Kidney (tissue), 14 donors: ENCODE measurements around the gene KLF18. TPM values are rescaled to one million over a fixed set of nuclear protein-coding genes. Genes with fewer than 3 reads are reported as not detected.

Source experiments
- DNase-seq, 5 donors: peaks; one replicate each; pipeline ENCODE4 v3.0.0-alpha.2; 2013 to 2020
- FAIRE-seq: peaks from 2 replicates; lab custom pipeline; 2012; peaks lifted over from hg19 to GRCh38; lab: Jason Lieb, UNC
- H3K27ac ChIP-seq, 2 donors: one replicate each; pipeline ENCODE4 v1.7.0; 2013; ENCODE audit warnings: low read depth in 2 of 2, low read length in 2 of 2, inconsistent platforms in 1 of 2
- H3K27me3 ChIP-seq: one replicate; pipeline ENCODE4 v1.7.1; 2013; ENCODE audit warnings: low read length, inconsistent platforms; ENCODE audit not compliant: control insufficient read depth, insufficient read depth
- H3K36me3 ChIP-seq, 3 donors: one replicate each; pipeline versions ENCODE4 v1.7.0 to v1.7.1; 2013; ENCODE audit warnings: low read length in 3 of 3, control low read depth in 1 of 3, inconsistent platforms in 1 of 3; ENCODE audit not compliant: insufficient read depth in 3 of 3, control insufficient read depth in 2 of 3
- H3K4me1 ChIP-seq, 3 donors: one replicate each; pipeline versions ENCODE4 v1.7.0 to v1.7.1; 2013; ENCODE audit warnings: low read length in 3 of 3, inconsistent platforms in 1 of 3, low read depth in 1 of 3; ENCODE audit not compliant: control insufficient read depth in 2 of 3, insufficient read depth in 2 of 3
- H3K4me3 ChIP-seq, 3 donors: one replicate each; pipeline versions ENCODE4 v1.7.0 to v1.8.1; 2013; ENCODE audit warnings: low read length in 3 of 3, control low read depth in 1 of 3, inconsistent platforms in 1 of 3
- H3K9ac ChIP-seq, 3 donors: one replicate each; pipeline versions ENCODE4 v1.7.0 to v1.7.1; 2013; ENCODE audit warnings: low read length in 3 of 3, control low read depth in 1 of 3, inconsistent platforms in 1 of 3
- H3K9me3 ChIP-seq, 3 donors: one replicate each; pipeline versions ENCODE4 v1.7.0 to v1.7.1; 2013; ENCODE audit warnings: low read length in 3 of 3, control low read depth in 1 of 3, inconsistent platforms in 1 of 3; ENCODE audit not compliant: control insufficient read depth in 2 of 3, insufficient read depth in 1 of 3
- intact Hi-C: fragments of 100-400 bp; cut with DNase I; formaldehyde crosslinking; loops from one replicate; pipeline ENCODE4 v1.11.1; 2022
- polyA plus RNA-seq: library from polyadenylated mRNA; stranded (reverse); fragments of 350-450 nt; fragmentation: Illumina TruSeq; extraction: RNeasy Lipid Tissue Mini Kit (QIAGEN cat#74804); gene quantifications from one replicate; pipeline ENCODE4 v1.2.3, GENCODE V29; 2014; ENCODE audit warnings: low read depth, low replicate concordance; ENCODE audit not compliant: insufficient read depth
- total RNA-seq: library from RNA; stranded (reverse); fragmentation: NEBNext Ultra II Directional; extraction: Animal tissue kit (Norgen Biotek cat#: 25700); gene quantifications from one replicate; pipeline ENCODE4 v1.2.1, GENCODE V29; 2021
- TF ChIP-seq, protein P1 (sequence below): IDR thresholded peaks from 3 replicates; pipeline ENCODE4 v1.5.1; 2012; ENCODE audit warnings: mild to moderate bottlenecking, moderate library complexity, borderline replicate concordance; ENCODE audit not compliant: insufficient read depth; ENCODE audit errors: extremely low read depth
- donor health status: control.
- donor health status: control.
- donor health status: control.
- donor health status: control.
- donor health status: control.
- donor health status: DM: yes; HTN: yes; CAD: no.
- donor health status: Normal renal cell carcinoma (clear cell type).

Gene KLF18
- total and polyA plus RNA-seq, 2 donors from 2014 or later: not detected

DNA sequence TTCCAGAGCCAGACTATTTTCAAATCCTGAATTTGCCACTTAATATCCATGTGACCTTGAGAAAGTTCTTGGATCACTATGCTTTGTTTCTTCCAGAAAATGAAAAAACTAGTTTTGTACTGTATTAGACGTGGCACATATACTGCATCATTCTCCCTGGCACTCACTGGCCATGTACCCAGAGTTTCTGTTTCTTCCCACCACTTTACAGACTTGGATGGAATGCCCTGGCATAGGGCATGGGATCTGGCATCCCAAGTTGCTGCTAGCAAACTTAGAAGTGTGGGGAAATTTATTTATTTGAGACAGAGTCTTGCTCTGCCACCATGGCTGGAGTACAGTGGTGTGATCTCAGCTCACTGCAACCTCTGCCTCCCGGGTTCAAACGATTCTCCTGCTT, 10.0 kb downstream of the KLF18 start:
- FAIRE-seq (no peak), DNase-seq (no peak)
- intact Hi-C loops: no loop called here

DNA sequence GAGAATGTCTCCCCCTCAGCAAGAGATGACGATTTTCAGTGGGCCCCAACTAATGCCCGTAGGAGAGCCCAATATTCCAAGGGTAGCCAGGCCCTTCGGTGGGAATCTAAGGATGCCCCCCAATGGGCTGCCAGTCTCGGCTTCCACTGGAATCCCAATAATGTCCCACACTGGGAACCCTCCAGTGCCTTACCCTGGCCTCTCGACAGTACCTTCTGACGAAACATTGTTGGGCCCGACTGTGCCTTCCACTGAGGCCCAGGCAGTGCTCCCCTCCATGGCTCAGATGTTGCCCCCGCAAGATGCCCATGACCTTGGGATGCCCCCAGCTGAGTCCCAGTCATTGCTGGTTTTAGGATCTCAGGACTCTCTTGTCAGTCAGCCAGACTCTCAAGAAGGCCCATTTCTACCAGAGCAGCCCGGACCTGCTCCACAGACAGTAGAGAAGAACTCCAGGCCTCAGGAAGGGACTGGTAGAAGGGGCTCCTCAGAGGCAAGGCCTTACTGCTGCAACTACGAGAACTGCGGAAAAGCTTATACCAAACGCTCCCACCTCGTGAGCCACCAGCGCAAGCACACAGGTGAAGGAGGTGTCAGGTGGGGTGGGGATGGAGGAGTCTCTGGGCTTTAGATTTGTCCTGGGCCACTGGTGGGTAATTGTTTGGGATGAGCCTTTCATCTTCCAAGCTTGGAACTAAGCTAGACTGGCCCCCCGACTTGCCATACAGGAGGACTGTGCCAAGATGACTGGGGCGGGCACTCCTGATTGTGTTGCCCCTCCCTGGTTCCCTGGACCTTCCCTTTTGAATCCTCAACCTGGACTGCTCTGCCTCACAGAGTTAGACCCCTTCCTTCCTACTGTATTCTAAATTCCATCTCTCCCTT, 11.6 kb downstream of the KLF18 start:
- no peak for FAIRE-seq
- intact Hi-C loops: no loop called here
- TF ChIP-seq, protein P1, sequence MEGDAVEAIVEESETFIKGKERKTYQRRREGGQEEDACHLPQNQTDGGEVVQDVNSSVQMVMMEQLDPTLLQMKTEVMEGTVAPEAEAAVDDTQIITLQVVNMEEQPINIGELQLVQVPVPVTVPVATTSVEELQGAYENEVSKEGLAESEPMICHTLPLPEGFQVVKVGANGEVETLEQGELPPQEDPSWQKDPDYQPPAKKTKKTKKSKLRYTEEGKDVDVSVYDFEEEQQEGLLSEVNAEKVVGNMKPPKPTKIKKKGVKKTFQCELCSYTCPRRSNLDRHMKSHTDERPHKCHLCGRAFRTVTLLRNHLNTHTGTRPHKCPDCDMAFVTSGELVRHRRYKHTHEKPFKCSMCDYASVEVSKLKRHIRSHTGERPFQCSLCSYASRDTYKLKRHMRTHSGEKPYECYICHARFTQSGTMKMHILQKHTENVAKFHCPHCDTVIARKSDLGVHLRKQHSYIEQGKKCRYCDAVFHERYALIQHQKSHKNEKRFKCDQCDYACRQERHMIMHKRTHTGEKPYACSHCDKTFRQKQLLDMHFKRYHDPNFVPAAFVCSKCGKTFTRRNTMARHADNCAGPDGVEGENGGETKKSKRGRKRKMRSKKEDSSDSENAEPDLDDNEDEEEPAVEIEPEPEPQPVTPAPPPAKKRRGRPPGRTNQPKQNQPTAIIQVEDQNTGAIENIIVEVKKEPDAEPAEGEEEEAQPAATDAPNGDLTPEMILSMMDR: no peak

More for the DNA sequence above, 10.0 kb downstream of the KLF18 start:
- Histone ChIP-seq H3K4me3 (no peak overlapping the region), H3K9me3 (no peaks in the 10 kb centered on the region), H3K36me3 (no peaks in the 10 kb centered on the region), H3K27ac (no peak overlapping the region), H3K9ac (no peak overlapping the region), H3K27me3 (no peaks in the 10 kb centered on the region), H3K4me1 (no peaks in the 10 kb centered on the region)
- TF ChIP-seq, protein P1: no peak

GRCh38 chr1:44120398-44120949, 21.0 kb downstream of the KLF18 start:
- FAIRE-seq: no peak
- Histone ChIP-seq H3K27ac (no peak overlapping the region), H3K9ac (no peak overlapping the region), H3K4me1 (no peaks in the 10 kb centered on the region), H3K4me3 (no peak overlapping the region), H3K27me3 (no peaks in the 10 kb centered on the region), H3K9me3 (no peaks in the 10 kb centered on the region), H3K36me3 (no peaks in the 10 kb centered on the region)
- no peak for DNase-seq
- intact Hi-C loops: no loop called here
- TF ChIP-seq, protein P1: no peak

More for the DNA sequence above, 11.6 kb downstream of the KLF18 start:
- DNase-seq: no peak
- Histone ChIP-seq H3K27ac (no peak overlapping the region), H3K9ac (no peak overlapping the region), H3K27me3 (no peaks in the 10 kb centered on the region), H3K9me3 (no peaks in the 10 kb centered on the region), H3K4me3 (no peak overlapping the region), H3K4me1 (no peaks in the 10 kb centered on the region), H3K36me3 (no peaks in the 10 kb centered on the region)
